GM12892 (cell line): Measurements from ENCODE around the gene SMOC2.

Experiments used
- POLR2A ChIP-seq: IDR thresholded peaks from 2 replicates; pipeline ENCODE4 v1.6.1; 2011; ENCODE audit warnings: low read depth, low read length, control low read depth
- POLR2AphosphoS5 ChIP-seq: IDR thresholded peaks from 2 replicates; pipeline ENCODE4 v1.6.1; 2011; ENCODE audit warnings: low read depth, low read length, control low read depth
- TAF1 ChIP-seq: IDR thresholded peaks from 2 replicates; pipeline ENCODE4 v1.6.1; 2011; ENCODE audit warnings: low read depth, mild to moderate bottlenecking, control low read depth, low read length, borderline replicate concordance

DNA sequence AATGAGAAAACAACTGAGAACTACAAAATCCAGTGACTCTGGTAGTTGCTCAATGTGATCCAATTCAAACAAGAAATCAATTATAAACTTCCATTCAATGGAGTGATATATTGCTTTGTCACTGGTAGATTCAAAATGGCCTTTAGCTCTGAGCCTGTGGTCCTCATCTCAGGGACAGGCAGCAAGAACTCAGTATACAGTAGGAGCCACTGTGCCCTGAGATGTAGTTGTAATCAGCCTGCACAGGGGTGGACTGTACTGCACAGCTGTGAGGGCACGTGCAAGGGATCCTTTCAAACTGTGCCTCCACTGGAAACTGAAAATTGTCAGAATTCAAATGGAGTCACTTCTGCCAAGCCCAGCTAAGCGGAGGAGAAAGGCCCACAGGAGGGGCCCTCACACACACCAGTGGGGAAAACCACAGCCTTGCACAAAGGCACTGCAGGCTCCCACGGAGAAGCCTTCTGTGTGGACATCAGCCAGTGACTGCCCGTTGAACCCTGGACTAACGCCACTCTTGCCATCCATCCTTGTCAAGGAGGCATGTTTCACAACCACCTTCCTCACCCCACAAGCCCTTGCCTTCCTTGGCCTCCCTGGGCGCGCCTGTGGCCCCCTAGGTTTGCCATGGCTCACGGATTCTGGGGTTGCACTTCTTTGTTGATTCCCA, 186.7 kb downstream of the SMOC2 start:
- no peak for TF ChIP-seq TAF1
- no peak for TF ChIP-seq POLR2AphosphoS5
- TF ChIP-seq POLR2A = no peak
